GM12878 (cell line): ENCODE measurements around the gene DMRTB1. TPM values are rescaled to one million over a fixed set of nuclear protein-coding genes. Genes with fewer than 3 reads are reported as not detected.

ENCODE experiments used
- CHD1 ChIP-seq: IDR thresholded peaks from 2 replicates; pipeline ENCODE4 v1.6.1; 2012; ENCODE audit warnings: low read depth, low read length, improper control_type of control experiment
- CREB1 ChIP-seq: IDR thresholded peaks from 2 replicates; pipeline ENCODE4 v1.6.1; 2012; ENCODE audit warnings: low read depth, mild to moderate bottlenecking, inconsistent platforms
- CREM ChIP-seq: IDR thresholded peaks from 2 replicates; pipeline ENCODE4 v1.6.1; 2014; ENCODE audit warnings: antibody characterized with exemption, low read depth
- DPF2 ChIP-seq: fragments of 450-650 bp; IDR thresholded peaks from 2 replicates; pipeline ENCODE4 v1.6.1; 2017; ENCODE audit warnings: mild to moderate bottlenecking
- ESRRA ChIP-seq: IDR thresholded peaks from 2 replicates; pipeline ENCODE4 v1.6.1; 2012; ENCODE audit warnings: mild to moderate bottlenecking, low read length, improper control_type of control experiment
- ETV6 ChIP-seq, 2 experiments: fragments of 450-650 bp in 1 of 2; IDR thresholded peaks in 1 of 2; conservative IDR thresholded peaks in 1 of 2; 2 replicates each; pipeline ENCODE4 v1.6.1; 2014; ENCODE audit warnings: antibody characterized with exemption in 1 of 2, borderline replicate concordance in 1 of 2, low read depth in 1 of 2, mild to moderate bottlenecking in 1 of 2, moderate library complexity in 1 of 2
- GATAD2B ChIP-seq: fragments of 450-650 bp; conservative IDR thresholded peaks from 2 replicates; pipeline ENCODE4 v1.6.1; 2017; ENCODE audit warnings: low read depth, mild to moderate bottlenecking, moderate library complexity
- IRF4 ChIP-seq: IDR thresholded peaks from 2 replicates; pipeline ENCODE4 v1.6.1; 2011; ENCODE audit warnings: low read depth, low read length
- NBN ChIP-seq: fragments of 450-650 bp; IDR thresholded peaks from 2 replicates; pipeline ENCODE4 v1.6.1; 2016
- POLR2AphosphoS5 ChIP-seq: IDR thresholded peaks from 2 replicates; pipeline ENCODE4 v1.6.1; 2011; ENCODE audit warnings: mild to moderate bottlenecking, low read length, inconsistent platforms
- SMC3 ChIP-seq: IDR thresholded peaks from 2 replicates; pipeline ENCODE4 v1.6.1; 2011; ENCODE audit warnings: low read length, improper control_type of control experiment, borderline replicate concordance
- SP1 ChIP-seq: IDR thresholded peaks from one replicate; pipeline ENCODE4 v1.6.1; 2011; ENCODE audit warnings: low read depth, low read length
- STAT3 ChIP-seq: IDR thresholded peaks from 2 replicates; pipeline ENCODE4 v1.6.1; 2011; ENCODE audit warnings: low read depth, low read length, improper control_type of control experiment
- SUPT20H ChIP-seq: IDR thresholded peaks from 2 replicates; pipeline ENCODE4 v1.6.1; 2011; ENCODE audit warnings: low read depth, mild to moderate bottlenecking, low read length, moderate library complexity, borderline replicate concordance; ENCODE audit not compliant: control insufficient read depth
- TAF1 ChIP-seq: IDR thresholded peaks from 2 replicates; pipeline ENCODE4 v1.6.1; 2011; ENCODE audit warnings: mild to moderate bottlenecking, low read depth, low read length, borderline replicate concordance
- TCF3 ChIP-seq: IDR thresholded peaks from 2 replicates; pipeline ENCODE4 v1.6.1; 2012; ENCODE audit warnings: low read depth, mild to moderate bottlenecking, low read length, borderline replicate concordance; ENCODE audit not compliant: insufficient read depth
- YY1 ChIP-seq: IDR thresholded peaks from 2 replicates; pipeline ENCODE4 v1.6.1; 2011; ENCODE audit warnings: low read depth, mild to moderate bottlenecking, low read length
- ZZZ3 ChIP-seq: IDR thresholded peaks from 2 replicates; pipeline ENCODE4 v1.6.1; 2011; ENCODE audit warnings: low read depth; ENCODE audit not compliant: control insufficient read depth, insufficient read length
- polyA plus RNA-seq, 11 experiments: library from polyadenylated mRNA; depleted of rRNA in 4 of 11; unstranded in 6 of 11; stranded (reverse) in 5 of 11; fragments of >200 nt; fragmentation: Nextera tagmentation in 4 of 11; fragmentation: Illumina TruSeq in 1 of 11; extraction: Ambion mirVana in 4 of 11; extraction: Trizol in 1 of 11; gene quantifications; 1 replicate in 1 of 11; 2 replicates in 10 of 11; pipeline versions ENCODE4 v1.2.1 to v1.2.3, GENCODE V29; 2011 to 2016; ENCODE audit warnings: inconsistent platforms in 2 of 11, missing spikeins in 2 of 11, low read depth in 1 of 11
- total RNA-seq, 4 experiments: library from RNA; depleted of rRNA in 3 of 4; stranded (reverse); fragments of >200 nt in 3 of 4; fragmentation: Illumina TruSeq in 1 of 4; extraction: Trizol in 1 of 4; gene quantifications; 2 replicates each; pipeline versions ENCODE4 v1.2.1 to v1.2.3, GENCODE V29; 2013 to 2021
- TF ChIP-seq, protein P1 (sequence below): fragments of 450-650 bp; IDR thresholded peaks from 2 replicates; pipeline ENCODE4 v1.6.1; 2017; ENCODE audit warnings: mild to moderate bottlenecking, moderate library complexity
- TF ChIP-seq, protein P2 (sequence below): fragments of 450-650 bp; IDR thresholded peaks from 2 replicates; pipeline ENCODE4 v1.6.1; 2018; ENCODE audit warnings: borderline replicate concordance, mild to moderate bottlenecking; ENCODE audit not compliant: partially characterized antibody
- TF ChIP-seq, protein P3 (sequence below): fragments of 450-650 bp; IDR thresholded peaks from 2 replicates; pipeline ENCODE4 v1.6.1; 2016; ENCODE audit warnings: mild to moderate bottlenecking

DMRTB1 gene
- total and polyA plus RNA-seq, 10 of the 15 experiments (the other 5 are each of a cell fraction or from before 2014, with no cell fraction given): not detected

DNA sequence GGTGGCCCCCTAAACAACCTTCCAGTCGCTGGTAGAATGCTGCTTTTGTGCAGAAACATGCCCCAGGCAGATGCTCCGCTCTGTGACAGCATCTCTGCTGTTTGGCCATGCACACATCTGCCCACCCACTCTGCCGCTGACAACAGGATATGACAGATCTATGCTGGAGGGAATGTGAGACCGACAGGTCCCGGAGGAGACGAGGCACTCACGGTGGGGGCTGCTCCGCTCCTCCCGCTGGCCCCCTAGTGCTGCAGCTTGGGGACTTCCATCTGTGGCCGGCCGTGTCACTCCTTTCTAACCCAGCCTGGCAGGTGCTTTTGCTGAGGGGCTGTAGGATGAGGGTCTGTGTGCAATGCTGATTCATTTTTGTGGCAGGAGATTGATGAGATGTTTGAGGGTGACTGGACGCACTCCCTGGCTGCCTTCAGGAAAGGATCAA is 49.1 kb upstream of the DMRTB1 start (continued):
- TF ChIP-seq, protein P1, sequence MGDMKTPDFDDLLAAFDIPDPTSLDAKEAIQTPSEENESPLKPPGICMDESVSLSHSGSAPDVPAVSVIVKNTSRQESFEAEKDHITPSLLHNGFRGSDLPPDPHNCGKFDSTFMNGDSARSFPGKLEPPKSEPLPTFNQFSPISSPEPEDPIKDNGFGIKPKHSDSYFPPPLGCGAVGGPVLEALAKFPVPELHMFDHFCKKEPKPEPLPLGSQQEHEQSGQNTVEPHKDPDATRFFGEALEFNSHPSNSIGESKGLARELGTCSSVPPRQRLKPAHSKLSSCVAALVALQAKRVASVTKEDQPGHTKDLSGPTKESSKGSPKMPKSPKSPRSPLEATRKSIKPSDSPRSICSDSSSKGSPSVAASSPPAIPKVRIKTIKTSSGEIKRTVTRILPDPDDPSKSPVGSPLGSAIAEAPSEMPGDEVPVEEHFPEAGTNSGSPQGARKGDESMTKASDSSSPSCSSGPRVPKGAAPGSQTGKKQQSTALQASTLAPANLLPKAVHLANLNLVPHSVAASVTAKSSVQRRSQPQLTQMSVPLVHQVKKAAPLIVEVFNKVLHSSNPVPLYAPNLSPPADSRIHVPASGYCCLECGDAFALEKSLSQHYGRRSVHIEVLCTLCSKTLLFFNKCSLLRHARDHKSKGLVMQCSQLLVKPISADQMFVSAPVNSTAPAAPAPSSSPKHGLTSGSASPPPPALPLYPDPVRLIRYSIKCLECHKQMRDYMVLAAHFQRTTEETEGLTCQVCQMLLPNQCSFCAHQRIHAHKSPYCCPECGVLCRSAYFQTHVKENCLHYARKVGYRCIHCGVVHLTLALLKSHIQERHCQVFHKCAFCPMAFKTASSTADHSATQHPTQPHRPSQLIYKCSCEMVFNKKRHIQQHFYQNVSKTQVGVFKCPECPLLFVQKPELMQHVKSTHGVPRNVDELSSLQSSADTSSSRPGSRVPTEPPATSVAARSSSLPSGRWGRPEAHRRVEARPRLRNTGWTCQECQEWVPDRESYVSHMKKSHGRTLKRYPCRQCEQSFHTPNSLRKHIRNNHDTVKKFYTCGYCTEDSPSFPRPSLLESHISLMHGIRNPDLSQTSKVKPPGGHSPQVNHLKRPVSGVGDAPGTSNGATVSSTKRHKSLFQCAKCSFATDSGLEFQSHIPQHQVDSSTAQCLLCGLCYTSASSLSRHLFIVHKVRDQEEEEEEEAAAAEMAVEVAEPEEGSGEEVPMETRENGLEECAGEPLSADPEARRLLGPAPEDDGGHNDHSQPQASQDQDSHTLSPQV: no peak
- TF ChIP-seq CREB1 (peak; percentile 72), TCF3 (no peak), STAT3 (no peak), POLR2AphosphoS5 (no peak), ESRRA (no peak), CHD1 (no peak), NBN (peak; percentile 76; the same call in 1 of the 2 replicates), GATAD2B (peak; percentile 60; the same call in 1 of the 2 replicates), ZZZ3 (no peak), DPF2 (peak; percentile 80), CREM (peak; percentile 52; the same call in 1 of the 2 replicates), YY1 (no peak), IRF4 (no peak), TAF1 (no peak), ETV6 (conservative IDR thresholded peaks at IDR 0.05 in 1 of 2, IDR thresholded peaks at IDR 0.05 in 1 of 2; ENCODE audit: borderline replicate concordance in 1 of 2, low read depth in 1 of 2) (no peak), SUPT20H (no peak), SMC3 (no peak), SP1 (no peak)
- TF ChIP-seq, protein P2, sequence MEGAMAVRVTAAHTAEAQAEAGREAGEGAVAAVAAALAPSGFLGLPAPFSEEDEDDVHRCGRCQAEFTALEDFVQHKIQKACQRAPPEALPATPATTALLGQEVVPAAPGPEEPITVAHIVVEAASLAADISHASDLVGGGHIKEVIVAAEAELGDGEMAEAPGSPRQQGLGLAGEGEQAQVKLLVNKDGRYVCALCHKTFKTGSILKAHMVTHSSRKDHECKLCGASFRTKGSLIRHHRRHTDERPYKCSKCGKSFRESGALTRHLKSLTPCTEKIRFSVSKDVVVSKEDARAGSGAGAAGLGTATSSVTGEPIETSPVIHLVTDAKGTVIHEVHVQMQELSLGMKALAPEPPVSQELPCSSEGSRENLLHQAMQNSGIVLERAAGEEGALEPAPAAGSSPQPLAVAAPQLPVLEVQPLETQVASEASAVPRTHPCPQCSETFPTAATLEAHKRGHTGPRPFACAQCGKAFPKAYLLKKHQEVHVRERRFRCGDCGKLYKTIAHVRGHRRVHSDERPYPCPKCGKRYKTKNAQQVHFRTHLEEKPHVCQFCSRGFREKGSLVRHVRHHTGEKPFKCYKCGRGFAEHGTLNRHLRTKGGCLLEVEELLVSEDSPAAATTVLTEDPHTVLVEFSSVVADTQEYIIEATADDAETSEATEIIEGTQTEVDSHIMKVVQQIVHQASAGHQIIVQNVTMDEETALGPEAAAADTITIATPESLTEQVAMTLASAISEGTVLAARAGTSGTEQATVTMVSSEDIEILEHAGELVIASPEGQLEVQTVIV: no peak
- TF ChIP-seq, protein P3, sequence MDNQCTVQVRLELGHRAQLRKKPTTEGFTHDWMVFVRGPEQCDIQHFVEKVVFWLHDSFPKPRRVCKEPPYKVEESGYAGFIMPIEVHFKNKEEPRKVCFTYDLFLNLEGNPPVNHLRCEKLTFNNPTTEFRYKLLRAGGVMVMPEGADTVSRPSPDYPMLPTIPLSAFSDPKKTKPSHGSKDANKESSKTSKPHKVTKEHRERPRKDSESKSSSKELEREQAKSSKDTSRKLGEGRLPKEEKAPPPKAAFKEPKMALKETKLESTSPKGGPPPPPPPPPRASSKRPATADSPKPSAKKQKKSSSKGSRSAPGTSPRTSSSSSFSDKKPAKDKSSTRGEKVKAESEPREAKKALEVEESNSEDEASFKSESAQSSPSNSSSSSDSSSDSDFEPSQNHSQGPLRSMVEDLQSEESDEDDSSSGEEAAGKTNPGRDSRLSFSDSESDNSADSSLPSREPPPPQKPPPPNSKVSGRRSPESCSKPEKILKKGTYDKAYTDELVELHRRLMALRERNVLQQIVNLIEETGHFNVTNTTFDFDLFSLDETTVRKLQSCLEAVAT: peak; percentile 55; the same call in 1 of the 2 replicates
